Lung (tissue), 12 donors: Measurements from ENCODE around the gene DSE. TPM values are rescaled to one million over a fixed set of nuclear protein-coding genes. Genes with fewer than 3 reads are reported as not detected.

Experiments used
- ATAC-seq: fragments of 200-7000 bp; cut with Tn5 transposase; one replicate; pipeline ENCODE4 v1.9.1; 2020; ENCODE audit warnings: moderate number of reproducible peaks; ENCODE audit not compliant: insufficient read depth, low FRiP score
- DNase-seq, 3 donors: peaks; one replicate each; pipeline ENCODE4 v3.0.0-alpha.2; 2013 to 2017
- H3K27ac ChIP-seq, 2 donors: one replicate each; pipeline ENCODE4 v1.5.1; 2013; ENCODE audit warnings: mild to moderate bottlenecking in 2 of 2, moderate library complexity in 2 of 2, control low read depth in 1 of 2, inconsistent platforms in 1 of 2, low read depth in 1 of 2, low read length in 1 of 2
- H3K27me3 ChIP-seq, 3 donors: one replicate each; pipeline ENCODE4 v1.5.1; 2013; ENCODE audit warnings: low read length in 2 of 3; ENCODE audit not compliant: control insufficient read depth in 3 of 3, insufficient read depth in 3 of 3
- H3K36me3 ChIP-seq, 4 donors: one replicate each; pipeline ENCODE4 v1.5.1; 2013; ENCODE audit warnings: low read length in 4 of 4, mild to moderate bottlenecking in 1 of 4, moderate library complexity in 1 of 4; ENCODE audit not compliant: control insufficient read depth in 4 of 4, insufficient read depth in 4 of 4
- H3K4me1 ChIP-seq, 5 donors: one replicate each; pipeline ENCODE4 v1.5.1; 2013; ENCODE audit warnings: low read length in 5 of 5, mild to moderate bottlenecking in 2 of 5, moderate library complexity in 1 of 5; ENCODE audit not compliant: control insufficient read depth in 5 of 5, insufficient read depth in 5 of 5
- H3K4me3 ChIP-seq: one replicate; pipeline ENCODE4 v1.5.1; 2013; ENCODE audit warnings: mild to moderate bottlenecking, control low read depth, moderate library complexity
- H3K9ac ChIP-seq, 2 donors: one replicate each; pipeline ENCODE4 v1.5.1; 2013; ENCODE audit warnings: low read length in 2 of 2, control low read depth in 1 of 2; ENCODE audit not compliant: insufficient read depth in 1 of 2
- H3K9me3 ChIP-seq, 4 donors: one replicate each; pipeline ENCODE4 v1.5.1; 2013; ENCODE audit warnings: low read length in 3 of 4, mild to moderate bottlenecking in 1 of 4, moderate library complexity in 1 of 4; ENCODE audit not compliant: control insufficient read depth in 4 of 4, insufficient read depth in 3 of 4
- CTCF ChIP-seq: IDR thresholded peaks from 2 replicates; pipeline ENCODE4 v1.5.1; 2012; ENCODE audit warnings: mild to moderate bottlenecking; ENCODE audit errors: control extremely low read depth, extremely low read depth
- WGBS, 2 donors: extraction: QIAGEN DNeasy Blood & Tissue Kit; methylation state at CpG; one replicate each; pipeline ENCODE4 v1.1.7; 2013; 5-methylcytosine and 5-hydroxymethylcytosine counted together
- polyA plus RNA-seq, 2 donors: library from polyadenylated mRNA; stranded (reverse); fragments of 200-250 nt; gene quantifications; one replicate each; pipeline ENCODE4 v1.2.1, GENCODE V29; 2013
- total RNA-seq, 2 donors: library from RNA; depleted of rRNA in 1 of 2; stranded (reverse); fragments of >200 nt in 1 of 2; gene quantifications; one replicate each; pipeline ENCODE4 v1.2.1, GENCODE V29; 2014 to 2021
- donor health status: control.
- donor health status: control.
- donor health status: Bipolar disorder and iron deficiency.
- donor health status: healthy.
- donor health status: DM: yes; HTN: yes; CAD: no.

DSE gene
- total and polyA plus RNA-seq, 4 donors: 5.4 to 46.9 (median 42.4) TPM

GRCh38 chr6:116468293-116468692, 97.5 kb downstream of the DSE start:
- peak; percentile 51 for ATAC-seq
- TF ChIP-seq CTCF: no peak
- H3K9me3 ChIP-seq: no peaks in the 10 kb centered on the region
- H3K27me3 ChIP-seq: no peaks in the 10 kb centered on the region
- H3K36me3 ChIP-seq: no peaks in the 10 kb centered on the region
- no peak overlapping the region for H3K4me3 ChIP-seq
- H3K9ac ChIP-seq: no peak overlapping the region
- no peak overlapping the region for H3K27ac ChIP-seq
- DNase-seq: no peak
- peaks cover 0 to 29% (median 6%) of the 10 kb centered on the region in 5 donors for H3K4me1 ChIP-seq
- 59 to 79% methylated on average over 1 of the region's 1 CpG for WGBS, 2 donors

GRCh38 chr6:116471531-116471930, 100.8 kb downstream of the DSE start:
- H3K9ac ChIP-seq: no peak overlapping the region
- TF ChIP-seq CTCF: no peak
- no peaks in the 10 kb centered on the region for H3K36me3 ChIP-seq
- no peaks in the 10 kb centered on the region for H3K27me3 ChIP-seq
- DNase-seq (peak in 2 of 3 donors; percentile 52 to 55), ATAC-seq (no peak)
- H3K4me3 ChIP-seq: no peak overlapping the region
- no peak overlapping the region for H3K27ac ChIP-seq
- H3K9me3 ChIP-seq: no peaks in the 10 kb centered on the region
- 54 to 66% methylated on average over 1 of the region's 1 CpG for WGBS, 2 donors
- peaks cover 0 to 22% (median 5%) of the 10 kb centered on the region in 5 donors for H3K4me1 ChIP-seq

GRCh38 chr6:116472706-116473105, 102.0 kb downstream of the DSE start:
- Histone ChIP-seq H3K9ac (no peak overlapping the region), H3K4me3 (no peak overlapping the region), H3K36me3 (no peaks in the 10 kb centered on the region), H3K27me3 (no peaks in the 10 kb centered on the region), H3K9me3 (no peaks in the 10 kb centered on the region), H3K27ac (no peak overlapping the region), H3K4me1 (peaks cover 0 to 15% (median 5%) of the 10 kb centered on the region in 5 donors)
- 94% methylated on average over 3 of the region's 3 CpGs for WGBS, 2 donors
- ATAC-seq (no peak), DNase-seq (no peak)
- no peak for TF ChIP-seq CTCF

GRCh38 chr6:116475141-116475540, 104.4 kb downstream of the DSE start:
- Histone ChIP-seq H3K9me3 (no peaks in the 10 kb centered on the region), H3K36me3 (no peaks in the 10 kb centered on the region), H3K27me3 (no peaks in the 10 kb centered on the region), H3K4me3 (no peak overlapping the region), H3K9ac (no peak overlapping the region), H3K27ac (no peak overlapping the region), H3K4me1 (peaks cover 0 to 15% (median 5%) of the 10 kb centered on the region in 5 donors)
- ATAC-seq (no peak), DNase-seq (no peak)
- no peak for TF ChIP-seq CTCF
- 4 to 20% methylated on average over 1 of the region's 1 CpG for WGBS, 2 donors
